ENCODE results near the gene PYY.

The PYY gene

GRCh38 chr17:43907998-43908721 lies 45.6 kb downstream of the PYY start:
- Mint-ChIP-seq H3K36me3 (no peaks in the 10 kb centered on the region), H3K27me3 (peaks cover 29 to 51% of the 10 kb centered on the region in 2 donors), H3K4me3 (peak overlapping the region in 1 of 2 donors; percentile 80), H3K4me1 (peaks cover 7 to 22% of the 10 kb centered on the region in 2 donors), H3K9me3 (no peaks in the 10 kb centered on the region), H3K27ac (no peak overlapping the region)
- DNase-seq (no peak), ATAC-seq (replicated peaks) (peak; percentile 70 to 74)

GRCh38 chr17:43907425-43907981 lies 46.2 kb downstream of the PYY start, which contains the start of gene MPP2:
TSS of gene MPP2 (minus strand) at chr17:43907536. CDS start at chr17:43904460, 3,076 bp downstream.
- H3K9me3 Mint-ChIP-seq: no peaks in the 10 kb centered on the region
- H3K4me3 Mint-ChIP-seq: peak within 1 kb of the TSS; percentile 76 to 80
- ATAC-seq (replicated peaks): peak; percentile 63 to 67
- peak; percentile 32 for DNase-seq
- H3K27me3 Mint-ChIP-seq: peaks cover 31 to 57% of the 10 kb centered on the region in 2 donors
- H3K27ac Mint-ChIP-seq: peak within 1 kb of the TSS; percentile 65
- no peaks in the 10 kb centered on the region for H3K36me3 Mint-ChIP-seq
- H3K4me1 Mint-ChIP-seq: peaks cover 7 to 22% of the 10 kb centered on the region in 2 donors

- ATAC-seq (replicated peaks): no peak
- no peaks in the 10 kb centered on the region for H3K9me3 Mint-ChIP-seq
- peaks cover 7 to 22% of the 10 kb centered on the region in 2 donors for H3K4me1 Mint-ChIP-seq
- H3K27ac Mint-ChIP-seq: no peak overlapping the region
- peaks cover 34 to 61% of the 10 kb centered on the region in 2 donors for H3K27me3 Mint-ChIP-seq
- DNase-seq: no peak
- no peaks in the 10 kb centered on the region for H3K36me3 Mint-ChIP-seq
- H3K4me3 Mint-ChIP-seq: peak overlapping the region; percentile 76 to 80
Observed at GRCh38 chr17:43906951-43907424, 46.8 kb downstream of the PYY start.

GRCh38 chr17:43905985-43906852 lies 47.5 kb downstream of the PYY start:
- H3K27ac Mint-ChIP-seq: peak overlapping the region; percentile 65
- peaks cover 9 to 24% of the 10 kb centered on the region in 2 donors for H3K4me1 Mint-ChIP-seq
- ATAC-seq (replicated peaks): no peak
- DNase-seq: no peak
- peak overlapping the region; percentile 76 to 80 for H3K4me3 Mint-ChIP-seq
- peaks cover 41 to 69% of the 10 kb centered on the region in 2 donors for H3K27me3 Mint-ChIP-seq
- H3K9me3 Mint-ChIP-seq: no peaks in the 10 kb centered on the region
- no peaks in the 10 kb centered on the region for H3K36me3 Mint-ChIP-seq

- ATAC-seq (replicated peaks) (no peak), DNase-seq (no peak)
- peaks cover 48 to 76% of the 10 kb centered on the region in 2 donors for H3K27me3 Mint-ChIP-seq
- H3K9me3 Mint-ChIP-seq: no peaks in the 10 kb centered on the region
- no peak overlapping the region for H3K4me3 Mint-ChIP-seq
- no peak overlapping the region for H3K27ac Mint-ChIP-seq
- H3K4me1 Mint-ChIP-seq: peaks cover 14 to 31% of the 10 kb centered on the region in 2 donors
- no peaks in the 10 kb centered on the region for H3K36me3 Mint-ChIP-seq
Observed at GRCh38 chr17:43905400-43905984, 48.2 kb downstream of the PYY start.

Measured in stimulated activated naive B cell treated with anti-CD40 and anti-IgM and Interleukin-4, amounts not matched to agents 10 μg/mL and 1 μg/mL and 100 μg/mL, for 72 hours (primary cell).